GM18499 (cell line): ENCODE results near the gene FANCD2.
"Not testable (repeated sequence)": the region's sequence is repeated elsewhere in the genome, so short reads cannot be mapped to it uniquely, and the experiment has no call there.

ENCODE experiments used
- ATAC-seq: cut with Tn5 transposase; IDR thresholded peaks from one replicate; pipeline ENCODE4 v1.9.1; 2021; ENCODE audit warnings: moderate number of reproducible peaks; ENCODE audit not compliant: insufficient read depth, unreplicated experiment

Gene FANCD2

DNA sequence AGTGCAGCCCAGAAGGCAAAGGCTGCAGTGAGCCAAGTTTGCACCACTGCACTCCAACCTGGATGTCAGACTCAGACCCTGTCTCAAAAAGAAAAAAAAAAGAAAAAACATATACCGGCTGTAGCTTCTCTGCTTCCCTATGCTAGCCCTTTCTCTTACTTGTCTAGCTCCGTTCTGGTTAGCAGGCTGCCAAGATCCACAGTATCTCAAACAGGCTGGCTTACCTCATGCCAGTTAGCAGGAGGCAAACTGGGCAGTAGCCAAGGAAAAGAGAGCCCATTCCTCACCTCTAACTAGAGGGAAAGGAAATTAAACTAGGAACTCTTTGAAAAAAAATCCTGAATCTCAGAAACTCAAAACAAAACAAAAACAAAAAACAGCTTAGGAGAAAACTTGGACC is 65.2 kb downstream of the FANCD2 start:
- ATAC-seq: not testable (repeated sequence)

DNA sequence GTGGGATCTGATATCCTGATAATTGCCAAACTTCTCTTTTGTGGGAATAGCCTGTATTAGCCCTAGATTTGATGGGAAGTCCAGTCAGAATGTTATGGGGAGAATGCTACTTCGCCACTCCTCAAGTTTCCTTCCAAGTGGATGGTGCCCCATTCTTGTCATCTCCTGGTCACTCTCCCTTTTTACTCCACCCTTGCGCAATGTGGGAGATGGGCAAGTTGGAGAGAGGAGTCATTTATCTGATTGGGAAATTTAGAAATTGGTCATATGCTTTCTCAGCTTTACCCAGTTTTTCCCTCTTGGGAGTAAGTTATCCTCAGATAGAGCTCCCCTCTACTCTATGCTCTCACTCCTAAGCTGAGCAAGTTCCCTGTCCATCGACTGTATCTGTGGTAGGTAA is 67.4 kb downstream of the FANCD2 start:
- ATAC-seq: no peak

GRCh38 chr3:10099041-10099440 is 72.8 kb downstream of the FANCD2 start:
- no peak for ATAC-seq

- ATAC-seq: no peak
These were observed 80.7 kb downstream of the FANCD2 start for GRCh38 chr3:10106919-10107318.

- no peak for ATAC-seq
These were observed 81.9 kb downstream of the FANCD2 start, which contains the start of gene FANCD2OS for GRCh38 chr3:10108091-10108490. FANCD2OS (minus strand) TSS chr3:10108255; CDS start chr3:10104774, 3,481 bp downstream.

DNA sequence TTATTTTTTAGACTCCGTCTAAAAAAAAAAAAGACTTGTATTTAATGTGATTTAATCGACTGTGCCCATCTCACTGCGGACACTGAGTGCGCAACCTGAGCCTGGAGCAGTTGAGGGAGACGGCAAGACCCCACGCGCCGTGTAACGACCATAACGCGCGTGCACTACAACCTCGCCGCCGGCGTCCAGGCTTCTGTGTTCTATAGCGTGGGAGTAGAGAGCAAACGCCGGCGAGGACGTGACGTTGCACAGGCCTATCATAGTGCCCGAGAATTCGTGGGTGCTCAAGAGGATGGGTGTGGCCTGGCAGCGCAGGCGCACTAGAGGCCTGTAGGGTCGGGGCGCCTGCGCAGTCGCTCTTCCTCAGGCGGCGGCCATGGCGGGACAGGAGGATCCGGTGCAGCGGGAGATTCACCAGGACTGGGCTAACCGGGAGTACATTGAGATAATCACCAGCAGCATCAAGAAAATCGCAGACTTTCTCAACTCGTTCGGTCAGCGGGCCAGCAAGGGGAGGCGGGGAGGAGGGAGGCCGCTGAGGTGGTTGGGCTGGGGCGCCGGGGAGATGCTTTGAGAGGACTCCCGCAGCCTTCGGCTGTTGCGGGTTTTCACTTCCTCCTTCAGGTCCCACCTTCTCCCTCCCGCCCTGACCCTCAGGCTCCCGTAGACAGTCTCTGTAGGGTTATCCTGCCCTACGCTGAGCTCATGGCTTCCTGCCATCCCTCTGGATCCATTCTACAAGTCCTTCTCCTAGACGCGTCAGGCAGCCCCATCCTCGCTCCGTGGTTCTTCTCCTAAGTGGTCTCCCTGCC is 89.3 kb downstream of the FANCD2 start, which contains the start of gene BRK1:
BRK1 (plus strand) TSS at position 350 of the 812 bp plus-strand sequence; CDS start at position 377, 27 bp downstream.
- ATAC-seq: peak; percentile 75

- ATAC-seq: no peak
These were observed 89.9 kb downstream of the FANCD2 start for GRCh38 chr3:10116138-10116460.

DNA sequence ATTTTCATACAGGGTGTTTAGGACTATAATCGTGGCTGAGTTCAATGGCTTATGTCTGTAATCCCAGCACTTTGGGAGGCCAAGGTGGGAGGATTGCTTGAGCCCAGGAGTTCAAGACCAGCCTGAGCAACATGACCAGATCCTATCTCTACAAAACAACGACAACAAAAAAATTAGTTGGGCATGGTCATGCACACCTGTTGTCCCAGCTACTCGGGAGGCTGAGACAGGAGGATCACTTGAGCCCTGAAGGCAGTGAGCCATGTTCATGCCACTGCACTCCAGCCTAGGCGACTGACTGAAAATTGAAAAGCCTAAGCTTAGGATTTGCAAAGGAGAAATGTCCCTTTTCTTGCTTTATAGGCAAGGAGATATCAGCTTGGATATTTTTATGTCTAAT is 90.7 kb downstream of the FANCD2 start:
- ATAC-seq: no peak

- ATAC-seq: no peak
These were observed 93.1 kb downstream of the FANCD2 start for GRCh38 chr3:10119376-10119775.

DNA sequence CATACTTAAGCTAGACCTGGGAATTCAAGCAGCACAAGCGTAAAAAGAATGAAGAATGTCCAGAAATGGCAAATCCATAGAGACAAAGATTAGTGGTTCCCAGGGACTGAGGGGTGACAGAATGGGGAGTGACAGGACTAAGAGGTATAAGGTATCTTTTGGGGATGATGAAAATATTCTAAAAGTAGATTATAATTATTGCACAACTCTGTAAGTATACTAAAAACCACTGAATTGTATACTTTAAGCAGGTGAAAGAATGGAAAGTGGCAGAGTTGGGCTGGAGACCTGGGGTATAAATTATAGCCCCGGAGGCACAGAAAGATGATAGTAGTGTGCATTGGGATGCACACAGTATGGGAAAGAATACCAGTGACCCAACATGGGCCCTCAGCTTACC is 94.8 kb downstream of the FANCD2 start:
- ATAC-seq: no peak

- ATAC-seq: no peak
These were observed 96.5 kb downstream of the FANCD2 start for GRCh38 chr3:10122724-10123123.

DNA sequence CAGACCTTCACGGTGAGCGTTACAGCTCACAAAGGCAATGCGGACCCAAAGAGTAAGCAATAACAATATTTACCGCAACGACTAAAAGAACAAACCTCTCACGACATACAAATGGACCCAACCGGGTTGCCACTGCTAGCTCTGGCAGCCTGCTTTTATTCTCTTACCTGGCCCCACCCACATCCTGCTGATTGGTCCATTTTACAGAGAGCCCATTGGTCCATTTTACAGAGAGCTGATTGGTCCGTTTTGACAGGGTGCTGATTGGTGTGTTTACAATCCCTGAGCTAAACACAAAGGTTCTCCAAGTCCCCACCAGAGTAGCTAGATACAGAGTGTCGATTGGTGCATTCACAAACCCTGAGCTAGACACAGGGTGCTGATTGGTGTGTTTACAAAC is 109.6 kb downstream of the FANCD2 start:
- not testable (repeated sequence) for ATAC-seq

- ATAC-seq: no peak
These were observed 110.3 kb downstream of the FANCD2 start for GRCh38 chr3:10136426-10137005.

DNA sequence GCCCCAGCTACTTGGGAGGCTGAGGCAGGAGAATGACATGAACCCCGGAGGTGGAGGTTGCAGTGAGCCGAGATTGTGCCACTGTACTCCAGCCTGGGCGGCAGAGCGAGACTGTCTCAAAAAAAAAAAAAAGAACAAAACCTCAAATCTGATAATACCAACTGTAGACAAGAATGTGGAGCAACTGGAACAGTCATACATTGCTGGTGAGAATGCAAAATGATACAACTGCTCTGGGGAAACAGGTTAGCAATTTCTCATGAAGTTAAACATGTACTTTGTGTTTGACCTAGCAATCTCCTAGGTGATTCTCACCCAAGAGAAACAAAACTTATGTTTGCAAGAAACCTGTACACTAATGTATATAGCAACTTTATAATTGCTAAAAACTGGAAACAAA is 110.9 kb downstream of the FANCD2 start:
- no peak for ATAC-seq

- no peak for ATAC-seq
These were observed 114.8 kb downstream of the FANCD2 start for GRCh38 chr3:10140996-10141546.

- no peak for ATAC-seq
These were observed 116.7 kb downstream of the FANCD2 start for GRCh38 chr3:10142707-10143560.

DNA sequence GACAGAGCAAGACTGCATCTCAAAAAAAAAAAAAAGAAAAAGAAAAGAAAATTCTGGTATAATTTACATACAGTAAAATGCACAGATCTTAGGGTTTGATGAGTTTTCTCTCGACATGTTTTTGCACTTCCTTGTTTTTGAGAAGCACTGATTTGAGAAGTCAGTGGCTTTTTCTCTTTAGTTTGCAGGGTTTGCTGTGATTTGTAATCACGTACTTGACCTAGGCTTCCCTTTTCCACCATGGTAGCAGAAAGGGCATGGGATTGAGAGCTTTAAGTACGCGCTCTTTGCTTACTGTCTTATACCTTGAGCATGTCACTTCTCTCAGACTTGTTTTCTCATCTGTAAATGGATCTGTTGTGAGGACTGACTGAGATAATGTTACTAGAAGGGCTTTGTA is 119.4 kb downstream of the FANCD2 start:
- no peak for ATAC-seq

DNA sequence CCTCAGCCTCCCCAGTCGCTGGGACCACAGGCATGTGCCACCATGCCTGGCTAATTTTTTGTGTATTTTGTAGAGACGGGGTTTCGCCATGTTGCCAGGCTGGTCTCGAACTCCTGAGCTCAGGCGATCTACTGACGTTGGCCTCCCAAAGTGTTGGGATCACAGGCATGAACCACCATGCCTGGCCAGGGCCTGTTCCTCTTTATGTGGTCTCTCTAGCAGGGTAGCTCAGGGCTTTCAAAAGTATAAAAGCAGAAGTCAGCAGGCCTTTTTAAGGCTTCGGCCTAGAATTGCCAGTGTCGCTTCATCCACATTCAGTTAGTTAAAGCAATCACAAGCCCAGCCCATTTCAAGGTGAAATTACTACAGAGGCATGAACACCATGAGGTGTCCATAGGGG is 123.0 kb downstream of the FANCD2 start:
- no peak for ATAC-seq

GRCh38 chr3:10150987-10151386 is 124.8 kb downstream of the FANCD2 start:
- no peak for ATAC-seq
